Stimulated activated CD4-positive, alpha-beta T cell treated with anti-CD3 and anti-CD28 coated beads, Interleukin-15, amount 100 ng/mL, for 48 hours (primary cell): ENCODE data around the gene SRSF2.
"Not testable (repeated sequence)": the region's sequence is repeated elsewhere in the genome, so short reads cannot be mapped to it uniquely, and the experiment has no call there.

Source experiments
- DNase-seq, 2 donors: peaks; one replicate each; pipeline ENCODE4 v3.0.0-alpha.2; 2020; ENCODE audit warnings: low read depth in 2 of 2

SRSF2 gene

DNA sequence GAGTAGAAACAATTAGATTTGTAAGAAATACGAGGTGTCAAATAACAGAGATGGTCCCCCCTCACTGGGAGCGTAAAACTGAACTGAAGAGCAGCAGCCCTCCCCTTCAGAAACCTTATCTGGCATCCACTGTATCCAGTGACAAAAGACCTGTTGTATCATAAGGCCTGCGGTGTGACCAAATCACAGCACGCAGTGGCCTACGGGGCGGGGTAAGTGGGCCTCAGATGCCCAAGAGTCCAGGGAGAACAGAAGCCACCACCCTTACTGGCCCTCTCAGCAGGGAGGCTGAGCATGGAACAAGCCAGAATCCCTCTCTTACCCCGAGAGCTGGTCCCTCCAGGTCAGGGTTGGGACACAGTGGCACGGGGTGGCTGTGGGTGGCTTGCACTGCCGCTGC, 16.2 kb downstream of the SRSF2 start:
- no peak for DNase-seq

DNA sequence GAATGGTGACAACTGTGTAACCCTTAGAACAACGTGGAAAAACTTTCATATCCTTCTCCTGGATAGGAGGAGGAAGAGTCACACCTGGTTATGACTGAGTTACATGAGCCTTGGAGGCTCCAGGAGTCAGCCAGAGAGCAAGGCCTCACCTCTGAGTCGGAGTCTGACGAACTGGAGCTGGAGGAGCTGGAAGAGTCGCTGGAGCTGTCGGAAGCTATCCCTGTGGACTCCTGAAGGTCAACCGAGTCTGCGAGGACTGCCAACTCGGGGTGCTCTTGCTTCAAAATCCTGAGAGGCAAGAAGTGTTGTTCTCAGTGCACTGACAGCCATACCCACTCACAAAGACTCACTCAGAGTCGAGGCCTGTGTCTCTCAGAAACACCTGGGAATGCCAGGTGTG, 16.9 kb downstream of the SRSF2 start:
- DNase-seq, result no peak

DNA sequence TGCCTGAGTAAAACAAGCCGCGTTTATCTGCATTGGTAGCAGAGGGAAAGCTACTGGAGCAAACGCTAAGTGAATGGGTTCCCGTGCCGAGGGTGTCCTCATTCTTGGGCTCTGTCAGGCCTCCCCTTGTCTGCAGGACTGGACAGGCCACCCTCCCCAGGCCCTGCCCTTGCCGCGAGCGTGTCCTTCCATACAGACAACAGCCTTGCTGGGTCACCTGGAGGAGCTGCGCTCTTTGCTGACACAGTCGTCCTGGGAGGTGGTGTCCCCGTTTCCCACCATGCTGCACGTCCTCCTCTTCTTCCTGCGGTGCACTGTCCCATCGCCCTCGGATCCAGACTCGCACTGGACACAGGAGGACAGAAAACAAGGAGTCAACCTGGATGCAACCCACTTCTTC, 18.6 kb downstream of the SRSF2 start:
- no peak for DNase-seq

DNA sequence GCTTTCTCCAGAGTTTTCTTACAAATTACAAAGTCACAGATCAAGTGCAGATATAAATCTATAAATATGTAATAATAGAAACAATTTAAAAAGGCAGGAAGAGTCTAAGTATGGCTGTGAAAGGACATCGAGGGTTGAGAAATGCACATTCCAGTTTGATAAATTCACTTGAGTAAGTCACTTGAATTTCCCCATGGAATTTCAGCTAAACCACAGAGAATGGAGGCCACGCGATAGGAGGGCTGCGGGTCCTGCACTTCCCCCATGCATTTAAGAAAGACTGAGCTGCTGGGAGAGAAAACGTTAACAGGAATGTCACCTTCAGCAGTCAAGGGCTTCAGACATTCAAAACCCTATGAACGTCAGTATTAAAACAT, 20.3 kb downstream of the SRSF2 start:
- DNase-seq, result no peak

DNA sequence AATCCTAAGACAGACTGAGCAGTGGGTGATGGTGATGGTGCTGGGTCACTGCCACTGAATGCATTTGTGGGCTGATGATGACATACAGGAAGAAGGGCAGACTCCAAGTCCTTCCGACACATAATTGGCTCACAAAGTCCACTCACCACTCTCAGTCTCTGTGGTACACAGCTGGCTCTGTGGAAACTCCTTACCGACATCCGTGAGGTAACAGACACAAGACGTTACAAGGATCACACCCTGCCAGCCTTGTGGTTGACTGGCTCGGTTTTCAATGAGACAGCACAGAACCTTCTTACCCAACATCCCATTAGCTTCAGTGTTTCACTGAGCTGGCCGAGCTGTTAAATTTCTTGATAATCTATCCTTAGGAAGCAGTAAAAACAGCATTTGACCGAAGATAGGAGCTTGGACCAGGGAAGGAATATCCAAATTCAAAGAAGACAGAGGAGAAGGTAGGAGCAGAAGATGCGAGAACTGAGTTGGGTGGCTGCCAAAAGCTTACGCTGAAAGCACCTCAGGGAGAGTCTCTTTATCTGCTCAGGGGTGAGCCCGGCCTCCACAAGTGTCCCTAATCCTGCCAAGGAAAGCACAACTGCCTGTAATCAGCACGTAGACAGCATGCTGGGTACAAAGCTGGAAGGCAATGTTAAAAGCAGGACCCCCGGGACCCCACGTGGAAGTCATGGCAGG, 20.8 kb downstream of the SRSF2 start:
- DNase-seq, result peak in 1 of 2 donors; percentile 45

DNA sequence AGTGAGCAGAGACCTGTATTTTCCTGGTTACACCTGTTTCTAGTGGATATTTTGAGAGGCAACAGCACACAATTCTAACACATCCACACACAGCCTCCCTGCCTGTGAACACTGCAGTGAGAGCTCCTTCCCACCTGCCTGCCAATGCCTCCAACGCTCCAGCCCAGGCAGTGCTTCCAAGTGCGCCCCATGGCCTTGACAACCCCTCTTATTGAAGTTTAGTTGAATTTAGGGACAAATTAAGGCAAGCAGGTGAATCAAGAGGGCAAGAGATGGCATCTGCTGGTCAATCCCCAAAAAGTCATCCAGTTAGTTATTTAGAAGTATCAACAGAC, 21.7 kb downstream of the SRSF2 start:
- DNase-seq, result no peak

DNA sequence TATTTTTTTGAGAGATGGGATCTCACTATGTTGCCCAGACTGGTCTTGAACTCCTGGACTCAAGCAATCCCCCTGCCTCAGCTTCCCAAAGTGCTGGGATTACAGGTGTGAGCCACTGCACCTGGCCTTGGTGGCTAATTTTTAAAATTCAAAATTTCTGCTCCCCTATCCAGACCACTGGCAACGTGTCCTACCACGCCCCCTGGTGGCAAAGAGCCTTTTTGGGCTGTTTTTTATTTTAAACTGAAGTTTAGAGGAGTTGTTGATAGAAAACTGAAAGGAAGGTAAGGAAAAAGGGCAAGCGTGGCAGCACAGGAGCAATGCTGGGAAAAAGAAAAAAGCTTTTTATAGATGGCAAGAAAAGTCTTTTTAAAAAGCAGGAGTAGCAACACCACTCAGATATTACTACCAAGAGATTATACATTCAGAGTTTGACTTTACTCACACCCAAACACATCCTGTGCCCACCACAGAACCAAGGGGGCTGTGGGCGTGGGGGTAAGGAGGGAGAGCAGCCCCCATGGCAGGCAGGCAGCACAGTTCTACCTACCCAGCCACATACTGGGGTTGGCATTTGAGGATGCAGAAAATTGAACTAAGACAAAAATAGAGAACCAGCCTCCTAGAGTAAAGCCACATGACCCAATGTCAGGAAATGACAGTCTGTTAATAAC, 22.2 kb downstream of the SRSF2 start:
- peak; percentile 51 to 72 for DNase-seq

DNA sequence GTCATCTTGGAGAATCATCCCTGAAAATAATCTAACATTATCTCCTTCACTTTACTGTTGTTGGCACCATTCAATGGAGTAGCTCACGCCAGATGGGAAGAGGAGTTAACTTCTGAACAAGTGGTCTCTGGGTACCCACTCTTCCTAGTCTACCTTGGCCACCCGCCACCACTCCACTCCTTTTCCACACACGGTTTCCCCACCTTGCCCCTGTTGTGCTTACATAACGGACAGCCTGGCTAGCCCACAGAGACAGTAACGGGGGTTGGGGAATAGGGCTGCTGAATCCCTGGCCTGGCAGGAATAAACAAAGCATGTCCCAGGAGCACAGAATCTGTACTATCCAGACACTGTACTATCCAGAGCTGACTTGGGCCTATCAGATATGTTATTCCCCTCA, 22.8 kb downstream of the SRSF2 start:
- DNase-seq, result no peak

DNA sequence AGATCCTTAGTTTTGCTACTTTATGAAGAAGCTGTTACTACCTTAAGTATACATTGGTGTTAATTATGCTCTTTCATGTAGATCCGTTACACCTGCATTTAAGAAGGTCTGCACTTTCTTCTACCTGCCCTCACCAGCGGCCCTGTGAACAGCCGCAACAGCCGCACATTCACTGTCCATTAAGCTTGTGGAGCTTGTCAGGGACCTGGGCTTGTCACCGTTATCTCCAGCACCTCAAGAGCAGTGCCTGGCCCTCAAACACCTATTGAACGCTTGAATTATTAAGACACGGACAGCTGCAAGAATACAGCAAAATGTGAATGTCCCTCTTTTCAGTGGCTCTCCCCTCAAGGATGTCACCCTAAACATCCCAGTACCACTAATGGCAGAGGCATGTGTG, 23.4 kb downstream of the SRSF2 start:
- DNase-seq, result no peak

DNA sequence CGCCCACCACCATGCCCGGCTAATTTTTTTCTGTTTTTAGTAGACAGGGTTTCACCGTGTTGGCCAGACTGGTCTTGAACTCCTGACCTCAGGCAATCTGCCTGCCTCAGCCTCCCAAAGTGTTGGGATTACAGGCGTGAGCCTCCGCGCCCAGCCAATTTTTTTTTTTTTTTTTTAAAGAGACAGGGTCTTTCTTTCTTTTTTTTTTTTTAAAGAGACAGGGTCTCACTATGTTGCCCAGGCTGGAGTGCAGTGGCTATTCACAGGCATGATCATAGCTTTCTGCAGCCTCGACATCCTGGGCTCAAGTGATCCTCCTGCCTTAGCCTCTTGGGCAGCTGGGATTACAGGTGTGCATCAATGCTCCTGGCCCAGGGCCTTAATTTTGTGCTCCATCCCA, 24.8 kb downstream of the SRSF2 start:
- not testable (repeated sequence) for DNase-seq

DNA sequence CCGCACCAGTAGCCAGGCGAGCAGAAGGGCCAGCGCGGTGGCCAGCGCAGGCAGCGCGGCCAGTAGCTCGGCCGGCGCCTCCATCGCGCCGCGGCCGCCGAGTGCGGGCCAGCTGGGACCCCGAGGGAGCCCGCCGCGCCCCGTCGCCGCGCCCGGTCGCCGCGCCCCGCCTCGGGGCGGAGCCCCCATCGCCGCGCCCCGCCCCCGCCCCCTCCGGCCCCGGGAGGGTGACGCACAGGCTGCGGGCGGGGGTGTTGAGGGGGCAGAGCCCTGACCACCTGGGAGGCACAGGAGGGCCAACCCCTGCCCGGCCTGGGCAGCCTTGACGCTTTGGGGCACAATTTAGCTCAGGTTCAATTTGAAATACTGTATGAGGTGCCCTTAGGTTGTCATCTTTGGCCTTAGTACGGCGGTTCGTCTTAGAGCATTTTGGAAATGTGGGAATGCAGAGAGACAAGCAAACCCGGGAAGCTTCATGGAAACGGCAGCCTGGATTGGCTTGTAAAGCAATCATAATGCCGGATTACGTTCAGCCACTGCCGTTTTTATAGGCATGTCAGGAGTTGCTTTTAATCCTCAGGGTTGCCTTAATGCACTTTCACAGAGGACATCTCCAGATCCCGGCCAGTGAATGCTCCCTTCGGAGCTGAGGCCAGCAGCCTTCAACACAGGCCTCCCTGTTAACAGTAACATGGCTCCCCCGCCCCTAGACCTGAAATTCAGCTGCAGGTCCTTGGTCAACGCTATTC, 26.1 kb downstream of the SRSF2 start, which contains the start of gene MXRA7:
Gene MXRA7, minus strand, starts transcription at position 103 of the 749 bp plus-strand sequence. Its CDS starts 19 bp downstream, at position 84.
- DNase-seq, result peak in 1 of 2 donors; percentile 45

DNA sequence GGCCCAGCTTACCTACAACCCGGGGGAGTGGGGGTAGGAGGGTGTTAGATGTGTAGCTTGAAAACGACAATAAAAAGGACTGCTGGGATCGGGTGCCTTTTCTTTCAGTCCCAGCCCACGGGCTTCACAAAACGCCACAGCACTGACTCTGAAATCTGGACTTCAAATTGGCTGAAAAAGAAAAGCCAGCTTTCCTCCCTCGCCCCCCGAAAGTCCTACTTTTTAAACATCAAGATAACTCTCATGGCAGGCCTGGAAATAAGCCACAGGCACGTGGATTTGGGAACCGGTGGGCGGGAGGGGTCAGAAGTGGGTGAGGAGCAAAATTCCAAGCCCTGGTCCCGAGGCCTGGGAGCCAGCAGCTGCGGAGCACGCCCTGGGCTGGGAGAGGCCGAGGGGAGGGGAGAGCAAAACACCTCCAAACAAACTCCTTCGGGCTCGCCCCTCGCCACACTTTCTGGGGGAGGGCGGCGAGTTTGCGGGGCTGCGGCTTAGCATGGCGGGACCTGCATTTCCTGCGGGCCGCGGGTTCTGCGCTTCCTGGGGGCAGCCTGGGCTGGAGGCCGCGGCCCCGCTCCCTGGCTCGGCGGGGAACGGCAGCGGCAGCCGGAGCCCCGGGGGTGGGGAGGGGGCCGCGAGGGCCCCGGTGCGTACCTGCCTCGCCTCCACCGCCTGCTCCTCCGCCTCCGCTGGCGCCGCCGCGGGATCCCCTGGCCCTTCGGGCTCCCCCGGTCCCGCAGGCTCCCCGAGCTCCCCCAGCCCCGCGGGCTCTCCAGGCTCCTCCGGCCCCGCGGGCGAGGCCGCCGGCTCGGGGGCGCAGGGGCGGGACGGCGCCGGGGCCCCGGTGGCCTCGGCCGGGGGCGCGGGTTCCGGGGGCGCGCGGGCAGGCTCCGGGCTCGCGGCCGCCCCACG, 26.9 kb downstream of the SRSF2 start:
- not testable (repeated sequence) for DNase-seq

DNA sequence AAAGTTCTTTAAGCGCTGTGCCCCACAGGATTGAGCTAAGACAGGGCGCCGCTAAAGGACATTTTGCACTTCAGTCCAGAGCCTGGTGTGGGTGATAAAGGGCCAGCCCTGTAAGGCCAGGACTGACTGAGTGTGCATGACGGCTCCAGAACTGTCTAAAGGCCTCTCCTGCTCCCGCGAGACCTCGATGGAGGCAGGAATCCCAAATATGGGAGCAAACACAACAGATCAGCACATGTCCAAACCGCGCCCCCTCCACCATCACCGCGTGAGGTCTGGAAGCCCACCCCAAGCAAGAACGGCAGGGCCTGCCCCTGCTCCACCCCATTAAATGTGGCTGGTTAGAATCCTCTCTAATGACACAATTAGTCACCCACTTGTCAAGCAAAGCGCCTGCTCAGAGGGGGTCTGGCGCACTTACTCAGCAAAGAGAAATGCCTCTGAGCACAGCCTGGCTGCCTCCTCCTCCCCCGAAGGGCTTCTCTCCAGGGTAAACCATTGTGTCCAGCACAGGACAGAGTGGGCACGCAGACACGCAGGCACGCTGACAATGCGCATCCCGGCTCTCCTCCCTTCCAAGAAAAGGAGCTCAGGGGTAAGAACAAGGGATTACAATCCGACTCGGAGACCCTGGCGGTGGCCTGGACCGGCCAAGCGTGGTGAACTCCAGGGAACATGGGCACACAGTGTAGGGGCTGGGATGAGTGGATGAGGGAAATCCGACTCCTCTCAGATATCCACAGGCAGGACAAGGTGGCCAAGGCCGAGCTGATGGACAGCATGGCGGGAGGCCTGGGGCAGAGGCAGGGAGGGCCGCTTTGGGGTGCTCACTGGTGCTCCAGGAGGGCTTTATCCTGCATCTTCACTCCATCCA, 27.8 kb downstream of the SRSF2 start:
- no peak for DNase-seq

DNA sequence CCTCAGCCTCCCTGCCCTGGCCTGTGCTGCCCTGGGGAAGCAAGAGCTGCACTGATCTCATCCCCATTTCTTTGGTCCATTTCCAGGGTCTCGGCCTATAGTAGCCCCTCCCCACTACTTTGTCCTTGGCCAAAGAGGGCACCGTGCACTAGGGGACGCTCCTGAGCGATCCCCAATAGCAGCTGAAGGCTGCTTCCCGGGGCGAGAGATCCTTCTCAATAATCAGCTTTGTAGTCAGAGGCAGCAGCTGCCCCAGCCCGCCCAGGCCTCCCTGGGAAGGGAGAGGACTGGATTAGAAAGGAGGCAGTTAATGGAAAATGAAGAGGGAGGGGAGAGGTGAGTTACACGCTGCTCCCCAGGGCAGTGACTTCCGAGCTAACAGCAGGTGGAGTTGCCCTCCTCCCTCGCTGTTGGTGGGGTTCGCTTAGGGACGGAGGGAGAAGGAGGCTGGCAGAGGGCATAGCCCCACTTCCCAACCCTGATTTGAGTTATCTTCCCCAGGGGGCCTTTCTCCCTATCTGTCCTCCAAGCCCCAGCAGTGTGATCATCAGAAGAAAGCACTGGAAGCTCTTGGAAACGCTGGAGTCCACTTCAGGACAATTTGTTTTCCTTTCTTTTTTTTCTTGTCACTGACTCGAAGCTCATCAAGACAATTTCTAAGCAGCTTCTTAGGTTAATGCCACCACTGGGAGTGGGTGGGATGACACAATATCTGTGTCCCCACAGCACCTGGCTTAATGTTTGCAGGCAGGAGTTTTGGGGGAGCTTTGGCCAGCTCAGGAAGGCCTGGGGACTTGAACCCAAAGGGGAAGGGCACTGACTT, 28.9 kb downstream of the SRSF2 start:
- no peak for DNase-seq

DNA sequence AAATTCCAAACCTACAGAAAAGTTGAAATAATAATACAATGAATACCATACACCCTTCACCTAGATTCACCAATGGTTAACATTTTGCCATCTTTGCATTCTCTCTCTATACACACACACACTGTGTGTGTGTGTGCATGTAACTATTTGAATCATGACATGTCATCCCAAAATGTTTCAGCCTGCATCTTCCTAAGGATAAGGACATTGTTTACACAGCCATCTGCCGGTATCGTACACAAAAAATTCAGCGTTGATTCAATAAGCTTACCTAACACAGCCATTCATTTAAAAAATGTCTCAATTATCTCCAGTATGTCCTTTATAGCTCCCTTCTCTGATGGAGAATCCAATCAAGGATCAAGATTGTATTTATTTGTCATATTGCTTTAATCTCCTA, 30.3 kb downstream of the SRSF2 start:
- no peak for DNase-seq

DNA sequence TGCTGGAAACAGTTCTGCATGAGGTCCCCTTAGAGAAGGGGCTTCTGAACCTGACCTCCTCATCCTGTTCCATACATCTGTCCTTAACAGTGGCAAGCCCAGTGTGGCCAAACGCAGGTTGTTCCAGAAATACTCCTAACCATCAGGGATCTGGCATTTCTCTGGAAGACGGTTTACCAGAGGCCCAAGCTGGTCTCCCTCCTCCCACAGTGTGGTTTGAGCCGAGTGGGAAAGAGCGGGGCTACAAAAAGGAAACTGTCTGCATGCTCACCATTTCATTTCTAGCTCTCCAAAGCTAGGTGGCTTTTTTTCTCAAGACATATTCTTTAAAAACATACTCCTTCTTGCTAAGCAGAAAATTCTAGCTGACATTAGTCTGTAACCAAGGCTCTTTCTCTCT, 32.3 kb downstream of the SRSF2 start:
- DNase-seq, result no peak

DNA sequence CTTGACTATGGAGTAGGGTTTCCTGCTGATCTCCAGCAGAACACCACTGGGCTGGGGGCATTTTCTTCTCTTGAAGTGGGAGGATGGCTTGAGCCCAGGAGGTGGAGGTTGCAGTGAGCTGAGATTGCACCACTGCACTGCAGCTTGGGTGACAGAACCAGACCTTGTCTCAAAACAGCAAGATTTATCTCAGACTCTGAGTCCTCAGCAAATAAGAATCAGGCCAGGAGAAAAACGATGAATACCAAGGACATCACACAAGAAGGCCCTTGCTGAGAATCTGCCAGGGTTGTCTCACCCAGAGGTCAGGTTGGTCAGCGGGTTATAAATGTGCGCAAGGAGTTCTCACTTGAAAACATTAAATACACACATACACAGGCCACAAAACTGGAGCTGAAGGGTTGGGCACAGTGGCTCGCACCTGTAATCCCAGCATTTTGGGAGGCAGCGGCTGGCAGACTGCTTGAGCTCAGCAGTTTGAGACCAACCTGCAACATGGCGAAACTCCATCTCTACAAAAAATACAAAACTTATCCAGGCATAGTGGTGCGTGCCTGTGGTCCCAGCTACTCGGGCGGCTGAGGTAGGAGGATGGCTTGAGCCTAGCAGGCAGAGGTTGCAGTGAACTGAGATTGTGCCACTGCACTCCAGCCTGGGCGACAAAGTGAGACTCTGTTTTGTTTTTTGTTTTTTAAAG, 34.0 kb downstream of the SRSF2 start:
- no peak for DNase-seq

DNA sequence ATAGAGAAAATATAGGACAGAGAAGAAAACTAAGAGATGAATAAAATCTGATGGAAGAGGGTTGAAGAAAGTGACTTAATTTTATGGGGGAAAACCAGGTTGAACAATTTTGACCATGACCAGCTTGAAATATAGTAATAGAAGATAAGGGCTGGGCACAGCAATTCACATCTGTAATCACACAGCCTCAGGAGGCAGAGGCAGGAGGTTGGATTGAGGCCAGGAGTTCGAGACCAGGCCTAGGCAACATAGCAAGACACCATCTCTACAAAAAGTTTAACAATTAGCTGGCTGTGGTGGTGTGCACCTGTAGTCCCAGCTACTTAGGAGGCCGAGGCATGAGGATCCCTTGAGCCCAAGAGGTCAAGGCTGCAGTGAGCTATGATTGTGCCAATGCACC, 35.1 kb downstream of the SRSF2 start:
- no peak for DNase-seq

DNA sequence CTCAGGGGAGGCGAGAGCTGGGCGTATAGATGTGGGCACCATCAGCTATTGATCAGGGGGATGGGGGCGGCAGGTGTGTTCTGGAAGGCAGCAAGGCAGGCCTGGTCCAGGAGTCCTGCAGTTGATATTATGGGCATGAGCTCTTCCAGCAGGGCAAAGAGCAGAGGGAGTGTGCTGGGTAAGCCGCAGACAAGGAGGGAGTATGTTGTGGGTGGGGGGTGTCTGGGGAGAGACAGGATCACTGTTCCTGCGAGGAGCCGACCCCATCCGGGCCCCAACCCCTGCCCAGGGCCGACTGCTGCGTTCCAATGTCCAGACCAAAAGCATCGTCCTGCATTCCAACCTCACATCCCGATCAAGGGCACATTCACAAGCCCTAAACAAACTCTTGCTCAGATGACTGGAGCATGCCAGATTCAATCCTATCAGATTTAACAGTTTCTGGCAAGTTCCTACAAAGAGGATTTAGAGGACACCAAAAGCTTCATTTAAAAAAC, 35.6 kb downstream of the SRSF2 start:
- DNase-seq, result no peak
